K562 (cell line): Measurements from ENCODE around the gene DSP. TPM values are rescaled to one million over a fixed set of nuclear protein-coding genes. Genes with fewer than 3 reads are reported as not detected.

Source experiments
- ATAC-seq: fragments of 200-7000 bp; cut with Tn5 transposase; 3 replicates; pipeline ENCODE4 v1.9.1; 2020; ENCODE audit warnings: moderate library complexity
- BruUV-seq: library from RNA; stranded (reverse); fragments of 400-500 nt; replicated peaks from 2 replicates; lab custom pipeline; 2021; lab: Mats Ljungman, UMichigan
- CTCF ChIA-PET: fragments of 300-600 bp; formaldehyde crosslinking; extraction: SDS; loops from one replicate; lab custom pipeline; 2021; ENCODE audit warnings: low intra/inter-chr PET ratio; lab: Yijun Ruan, JAX
- POLR2A ChIA-PET: fragments of 300-600, 350-650 bp; sonication (Branson Sonifier 250); formaldehyde crosslinking; extraction: SDS; loops from one replicate; lab custom pipeline; 2021; ENCODE audit warnings: antibody characterized with exemption, inconsistent platforms; lab: Yijun Ruan, JAX
- DNase-seq, 4 experiments: peaks; one replicate each; pipeline versions ENCODE4 v3.0.0 to v3.0.0-alpha.2; 2011 to 2018; ENCODE audit warnings: low spot score in 3 of 4, mixed read lengths in 3 of 4; ENCODE audit errors: extremely low read depth in 1 of 4
- FAIRE-seq: peaks from 2 replicates; lab custom pipeline; 2011; peaks lifted over from hg19 to GRCh38; lab: Jason Lieb, UNC
- H2AFZ ChIP-seq: 2 replicates; pipeline ENCODE4 v1.6.0; 2011; ENCODE audit warnings: low read depth, low read length, control low read depth, inconsistent platforms
- H3K27ac ChIP-seq: fragments of 200-600 bp; 3 replicates; pipeline ENCODE4 v1.8.0; 2011; ENCODE audit warnings: low read depth, mild to moderate bottlenecking, control low read depth, inconsistent platforms, low read length, moderate library complexity, mixed read lengths; ENCODE audit errors: extremely low read depth
- H3K27me3 ChIP-seq, 2 experiments: fragments of 300-600 bp in 1 of 2; 2 replicates in 1 of 2; 3 replicates in 1 of 2; pipeline versions ENCODE4 v1.6.0 to v1.8.0; 2011; ENCODE audit warnings: inconsistent platforms in 2 of 2, low read length in 2 of 2, mild to moderate bottlenecking in 1 of 2, mixed read lengths in 1 of 2, moderate library complexity in 1 of 2; ENCODE audit not compliant: control insufficient read depth in 2 of 2, insufficient read depth in 2 of 2
- H3K36me3 ChIP-seq: fragments of 300-600 bp; 3 replicates; pipeline ENCODE4 v1.8.0; 2011; ENCODE audit warnings: mild to moderate bottlenecking, low read length, inconsistent platforms; ENCODE audit not compliant: control insufficient read depth, insufficient read depth
- H3K4me1 ChIP-seq, 2 experiments: fragments of 200-600 bp in 1 of 2; replicated peaks in 1 of 2; 2 replicates in 1 of 2; 3 replicates in 1 of 2; pipeline versions ENCODE4 v1.5.1 to v1.8.0; 2011; ENCODE audit warnings: inconsistent platforms in 2 of 2, low read length in 2 of 2, mild to moderate bottlenecking in 1 of 2, mixed read lengths in 1 of 2, moderate library complexity in 1 of 2; ENCODE audit not compliant: control insufficient read depth in 2 of 2, insufficient read depth in 2 of 2
- H3K4me2 ChIP-seq: 2 replicates; pipeline ENCODE4 v1.6.1; 2011; ENCODE audit warnings: low read length, control low read depth, inconsistent platforms, mixed read lengths; ENCODE audit not compliant: insufficient read depth
- H3K4me3 ChIP-seq: fragments of 200-600 bp; sonication (generic), shearing (Covaris generic); 2 replicates; pipeline ENCODE4 v1.5.1; 2016; ENCODE audit warnings: control low read depth, inconsistent platforms
- H3K79me2 ChIP-seq: fragments of 200-600 bp; 3 replicates; pipeline ENCODE4 v1.8.0; 2011; ENCODE audit warnings: low read length, inconsistent platforms; ENCODE audit not compliant: control insufficient read depth, insufficient read depth
- H3K9ac ChIP-seq, 2 experiments: 2 replicates each; pipeline versions ENCODE4 v1.6.0 to v1.6.1; 2011; ENCODE audit warnings: low read depth in 2 of 2, low read length in 2 of 2, control low read depth in 1 of 2, inconsistent platforms in 1 of 2, mild to moderate bottlenecking in 1 of 2, mixed read lengths in 1 of 2; ENCODE audit not compliant: insufficient read depth in 1 of 2
- H3K9me1 ChIP-seq: one replicate; pipeline ENCODE4 v1.6.0; 2011; ENCODE audit warnings: inconsistent platforms, mild to moderate bottlenecking, low read length, moderate library complexity; ENCODE audit not compliant: control insufficient read depth, insufficient read depth
- H3K9me3 ChIP-seq: replicated peaks from 2 replicates; pipeline ENCODE4 v1.5.1; 2011; ENCODE audit warnings: low read depth, low read length, inconsistent platforms; ENCODE audit not compliant: control insufficient read depth, insufficient read depth
- H4K20me1 ChIP-seq: replicated peaks from 2 replicates; pipeline ENCODE4 v1.6.1; 2011; ENCODE audit warnings: low read length, inconsistent platforms, mixed read lengths; ENCODE audit not compliant: control insufficient read depth, insufficient read depth
- CHD4 ChIP-seq: fragments of 200-600 bp; sonication (generic); IDR thresholded peaks from 3 replicates; pipeline ENCODE4 v1.6.1; 2012; ENCODE audit warnings: low read depth, mild to moderate bottlenecking, mixed read lengths, low read length, inconsistent platforms; ENCODE audit not compliant: insufficient read depth, insufficient replicate concordance, poor library complexity, severe bottlenecking
- HCFC1 ChIP-seq: IDR thresholded peaks from 2 replicates; pipeline ENCODE4 v1.6.1; 2012; ENCODE audit warnings: low read depth, low read length, improper control_type of control experiment
- SAP30 ChIP-seq: fragments of 200-600 bp; sonication (generic); IDR thresholded peaks from 2 replicates; pipeline ENCODE4 v1.6.1; 2012; ENCODE audit warnings: borderline replicate concordance, low read depth, mild to moderate bottlenecking, moderate library complexity, low read length, control low read depth, inconsistent platforms; ENCODE audit not compliant: insufficient read depth, poor library complexity, severe bottlenecking
- SREBF2 ChIP-seq: sonication (generic); formaldehyde crosslinking; IDR thresholded peaks from 2 replicates; pipeline ENCODE4 v1.4.0; 2020; ENCODE audit warnings: mild to moderate bottlenecking, missing genetic modification reagents
- YY1 ChIP-seq, 3 experiments: IDR thresholded peaks; 2 replicates each; pipeline ENCODE4 v1.6.1; 2011; ENCODE audit warnings: low read length in 2 of 3, mild to moderate bottlenecking in 2 of 3, moderate library complexity in 2 of 3, borderline replicate concordance in 1 of 3, control low read depth in 1 of 3, low read depth in 1 of 3; ENCODE audit not compliant: insufficient read depth in 3 of 3, insufficient replicate concordance in 2 of 3, control insufficient read depth in 1 of 3, insufficient read length in 1 of 3; ENCODE audit errors: extremely low read depth in 1 of 3
- ZNF121 ChIP-seq: sonication (generic); formaldehyde crosslinking; conservative IDR thresholded peaks from 2 replicates; pipeline ENCODE4 v1.8.0; 2022; ENCODE audit warnings: missing genetic modification reagents
- ZNF23 ChIP-seq: fragments of 250-450 bp; sonication (Bioruptor Pico); IDR thresholded peaks from 2 replicates; pipeline ENCODE4 v1.4.0; 2020; ENCODE audit warnings: mild to moderate bottlenecking
- ZNF324 ChIP-seq: fragments of 250-450 bp; sonication (Bioruptor Pico); IDR thresholded peaks from 2 replicates; pipeline ENCODE4 v1.4.0; 2020; ENCODE audit warnings: mild to moderate bottlenecking
- ZNF695 ChIP-seq: fragments of 450-650 bp; formaldehyde crosslinking; IDR thresholded peaks from 2 replicates; pipeline ENCODE4 v1.4.0; 2020; ENCODE audit warnings: mild to moderate bottlenecking, moderate library complexity
- WGBS: fragments of 100-300 bp; shearing (Covaris generic); methylation state at CpG from one replicate; pipeline ENCODE4 v1.1.6; 2016; ENCODE audit warnings: low coverage, mixed read lengths; ENCODE audit not compliant: insufficient coverage; ENCODE audit errors: missing lambda C conversion rate; 5-methylcytosine and 5-hydroxymethylcytosine counted together
- in situ Hi-C: fragments of 300-500 bp; cut with MboI; formaldehyde crosslinking; loops from 4 replicates; pipeline ENCODE4 v1.15.0; 2018; ENCODE audit warnings: inconsistent platforms, mixed read lengths
- intact Hi-C: fragments of 100-400 bp; cut with micrococcal nuclease; formaldehyde crosslinking; loops from 2 replicates; pipeline ENCODE4 v1.14.2; 2022
- polyA plus RNA-seq, 8 experiments: library from polyadenylated mRNA; depleted of rRNA in 4 of 8; stranded (reverse) in 5 of 8; unstranded in 3 of 8; fragments of >200 nt; fragmentation: Nextera tagmentation in 2 of 8; fragmentation: Illumina TruSeq in 1 of 8; extraction: Ambion mirVana in 2 of 8; extraction: Trizol in 1 of 8; gene quantifications; 2 replicates each; pipeline versions ENCODE4 v1.2.1 to v1.2.3, GENCODE V29; 2011 to 2014; ENCODE audit warnings: inconsistent platforms in 1 of 8, missing spikeins in 1 of 8
- total RNA-seq, 7 experiments: library from RNA; depleted of rRNA in 6 of 7; stranded (reverse); fragments of >200 nt in 6 of 7; fragmentation: Illumina TruSeq in 2 of 7; extraction: Trizol in 2 of 7; gene quantifications; 2 replicates each; pipeline versions ENCODE4 v1.2.1 to v1.2.3, GENCODE V29; 2011 to 2021; ENCODE audit warnings: low replicate concordance in 1 of 7
- TF ChIP-seq, protein P1 (sequence below): fragments of 250-450 bp; sonication (Bioruptor Pico); IDR thresholded peaks from 2 replicates; pipeline ENCODE4 v1.9.0; 2021; ENCODE audit warnings: mild to moderate bottlenecking
- TF ChIP-seq, protein P2 (sequence below): fragments of 200-800 bp; sonication (Bioruptor generic); IDR thresholded peaks from 2 replicates; pipeline ENCODE4 v1.6.1; 2017; ENCODE audit warnings: missing genetic modification characterization, missing compliant biosample characterization
- TF ChIP-seq, protein P3 (sequence below): fragments of 200-800 bp; sonication (Bioruptor generic); IDR thresholded peaks from 2 replicates; pipeline ENCODE4 v1.6.1; 2017; ENCODE audit warnings: missing genetic modification characterization, missing compliant biosample characterization

The DSP gene
- total and polyA plus RNA-seq, 9 of the 15 experiments (the other 6 are each of a cell fraction or from before 2014, with no cell fraction given), result under 0.01 to 0.24 (median 0.03) TPM; not detected in 2

DNA sequence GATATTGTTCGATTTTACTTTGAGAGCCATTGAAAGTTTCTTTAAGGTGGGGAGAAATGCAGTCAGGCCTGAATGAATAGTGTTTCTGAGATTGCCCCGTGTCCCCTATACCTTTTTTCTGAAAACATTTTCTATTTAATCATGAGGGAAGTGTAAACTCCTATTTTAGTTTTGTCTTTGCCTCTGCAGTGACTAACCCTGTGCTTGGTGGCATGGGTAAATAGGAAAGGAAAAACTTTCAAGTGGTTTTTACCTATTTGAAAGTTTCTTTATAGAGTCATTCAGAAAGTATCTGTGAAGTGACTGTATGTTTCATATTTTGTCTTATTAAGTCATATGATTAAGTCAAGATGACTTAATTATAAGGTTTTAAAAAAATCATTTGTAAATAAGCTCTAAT lies 63.0 kb downstream of the DSP start:
- 89% methylated on average over 2 of the region's 2 CpGs for WGBS
- intact Hi-C loops, result no loop called here
- POLR2A ChIA-PET, result interaction anchor here (0.8 to 1.7 kb wide), 2 partner anchors 8 to 15 kb away, joined by 4 to 6 read pairs; partner anchors contain the start of gene SNRNP48

More for the DNA sequence above, 63.0 kb downstream of the DSP start:
- DNase-seq (no peak), ATAC-seq (no peak), FAIRE-seq (no peak)
- BruUV-seq, result no TSS peak
- Histone ChIP-seq H3K9ac (no peak overlapping the region), H3K4me1 (no peaks in the 10 kb centered on the region), H3K9me3 (no peaks in the 10 kb centered on the region), H3K27ac (no peak overlapping the region), H3K9me1 (no peaks in the 10 kb centered on the region), H3K27me3 (no peaks in the 10 kb centered on the region), H2AFZ (no peak overlapping the region), H3K36me3 (peaks cover 99% of the 10 kb centered on the region), H3K4me3 (no peak overlapping the region), H3K4me2 (no peak overlapping the region), H3K79me2 (no peaks in the 10 kb centered on the region), H4K20me1 (no peaks in the 10 kb centered on the region; the same call in 1 of the 2 replicates)
- CTCF ChIA-PET, result no interaction called here
- TF ChIP-seq SREBF2 (CRISPR knock-in tag), result no peak
- no peak for TF ChIP-seq ZNF121
- TF ChIP-seq, protein P1, sequence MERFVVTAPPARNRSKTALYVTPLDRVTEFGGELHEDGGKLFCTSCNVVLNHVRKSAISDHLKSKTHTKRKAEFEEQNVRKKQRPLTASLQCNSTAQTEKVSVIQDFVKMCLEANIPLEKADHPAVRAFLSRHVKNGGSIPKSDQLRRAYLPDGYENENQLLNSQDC (CRISPR knock-in tag), result no peak
- TF ChIP-seq, protein P2, sequence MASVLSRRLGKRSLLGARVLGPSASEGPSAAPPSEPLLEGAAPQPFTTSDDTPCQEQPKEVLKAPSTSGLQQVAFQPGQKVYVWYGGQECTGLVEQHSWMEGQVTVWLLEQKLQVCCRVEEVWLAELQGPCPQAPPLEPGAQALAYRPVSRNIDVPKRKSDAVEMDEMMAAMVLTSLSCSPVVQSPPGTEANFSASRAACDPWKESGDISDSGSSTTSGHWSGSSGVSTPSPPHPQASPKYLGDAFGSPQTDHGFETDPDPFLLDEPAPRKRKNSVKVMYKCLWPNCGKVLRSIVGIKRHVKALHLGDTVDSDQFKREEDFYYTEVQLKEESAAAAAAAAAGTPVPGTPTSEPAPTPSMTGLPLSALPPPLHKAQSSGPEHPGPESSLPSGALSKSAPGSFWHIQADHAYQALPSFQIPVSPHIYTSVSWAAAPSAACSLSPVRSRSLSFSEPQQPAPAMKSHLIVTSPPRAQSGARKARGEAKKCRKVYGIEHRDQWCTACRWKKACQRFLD (CRISPR knock-in tag), result no peak
- no peak for TF ChIP-seq HCFC1
- no peak for TF ChIP-seq YY1 (IDR thresholded peaks at IDR 0.05; ENCODE audit: borderline replicate concordance in 1 of 3, control insufficient read depth in 1 of 3, extremely low read depth in 1 of 3, insufficient read depth in 3 of 3, insufficient read length in 1 of 3, insufficient replicate concordance in 2 of 3, low read depth in 1 of 3, low read length in 2 of 3)
- no peak for TF ChIP-seq ZNF23 (CRISPR knock-in tag)
- TF ChIP-seq, protein P3, sequence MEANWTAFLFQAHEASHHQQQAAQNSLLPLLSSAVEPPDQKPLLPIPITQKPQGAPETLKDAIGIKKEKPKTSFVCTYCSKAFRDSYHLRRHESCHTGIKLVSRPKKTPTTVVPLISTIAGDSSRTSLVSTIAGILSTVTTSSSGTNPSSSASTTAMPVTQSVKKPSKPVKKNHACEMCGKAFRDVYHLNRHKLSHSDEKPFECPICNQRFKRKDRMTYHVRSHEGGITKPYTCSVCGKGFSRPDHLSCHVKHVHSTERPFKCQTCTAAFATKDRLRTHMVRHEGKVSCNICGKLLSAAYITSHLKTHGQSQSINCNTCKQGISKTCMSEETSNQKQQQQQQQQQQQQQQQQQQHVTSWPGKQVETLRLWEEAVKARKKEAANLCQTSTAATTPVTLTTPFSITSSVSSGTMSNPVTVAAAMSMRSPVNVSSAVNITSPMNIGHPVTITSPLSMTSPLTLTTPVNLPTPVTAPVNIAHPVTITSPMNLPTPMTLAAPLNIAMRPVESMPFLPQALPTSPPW, result no peak
- TF ChIP-seq SAP30, result no peak
- no peak for TF ChIP-seq ZNF324 (CRISPR knock-in tag)
- TF ChIP-seq ZNF695 (CRISPR knock-in tag), result no peak
- TF ChIP-seq CHD4, result no peak
- in situ Hi-C loops, result no loop called here
